H1 (cell line): ENCODE measurements around the gene ZNF8.

Experiments
- CBX5 ChIP-seq: fragments of 300-800, 300-1000 bp; sonication (generic); IDR thresholded peaks from 2 replicates; pipeline ENCODE4 v1.7.1; 2016; ENCODE audit warnings: antibody characterized with exemption, low read length, low read depth
- GTF2F1 ChIP-seq: IDR thresholded peaks from 2 replicates; pipeline ENCODE4 v1.6.1; 2012; ENCODE audit warnings: low read depth, low read length, improper control_type of control experiment, borderline replicate concordance
- HDAC2 ChIP-seq, 2 experiments: fragments of 300-600 bp in 1 of 2; sonication (generic) in 1 of 2; IDR thresholded peaks; 2 replicates each; pipeline ENCODE4 v1.6.1; 2011 to 2012; ENCODE audit warnings: low read depth in 2 of 2, low read length in 2 of 2, mild to moderate bottlenecking in 2 of 2, moderate library complexity in 2 of 2, borderline replicate concordance in 1 of 2, inconsistent platforms in 1 of 2
- JUND ChIP-seq: IDR thresholded peaks from 2 replicates; pipeline ENCODE4 v1.6.1; 2011; ENCODE audit warnings: mild to moderate bottlenecking, improper control_type of control experiment, low read length
- NRF1 ChIP-seq: IDR thresholded peaks from 2 replicates; pipeline ENCODE4 v1.6.1; 2011; ENCODE audit warnings: mild to moderate bottlenecking, low read depth, low read length, improper control_type of control experiment
- POLR2A ChIP-seq, 2 experiments: IDR thresholded peaks; 1 replicate in 1 of 2; 2 replicates in 1 of 2; pipeline ENCODE4 v1.6.1; 2011; ENCODE audit warnings: low read depth in 2 of 2, low read length in 2 of 2, mild to moderate bottlenecking in 2 of 2; ENCODE audit errors: control extremely low read depth in 1 of 2
- POLR2AphosphoS5 ChIP-seq: IDR thresholded peaks from 2 replicates; pipeline ENCODE4 v1.6.1; 2011; ENCODE audit warnings: low read depth, low read length
- RXRA ChIP-seq: IDR thresholded peaks from 2 replicates; pipeline ENCODE4 v1.6.1; 2011; ENCODE audit warnings: low read depth, mild to moderate bottlenecking, low read length, moderate library complexity; ENCODE audit not compliant: insufficient read depth
- SIX5 ChIP-seq: IDR thresholded peaks from 2 replicates; pipeline ENCODE4 v1.6.1; 2011; ENCODE audit warnings: mild to moderate bottlenecking, low read depth, low read length
- TEAD4 ChIP-seq: IDR thresholded peaks from 2 replicates; pipeline ENCODE4 v1.6.1; 2012; ENCODE audit warnings: low read depth, low read length, inconsistent platforms, mixed read lengths
- YY1 ChIP-seq: IDR thresholded peaks from 2 replicates; pipeline ENCODE4 v1.6.1; 2011; ENCODE audit warnings: low read depth, mild to moderate bottlenecking, low read length
- ZNF274 ChIP-seq: IDR thresholded peaks from 2 replicates; pipeline ENCODE4 v1.7.0; 2012; ENCODE audit warnings: low read length, borderline replicate concordance; ENCODE audit errors: extremely low read depth
- TF ChIP-seq, protein P1 (sequence below), 3 experiments: IDR thresholded peaks; 1 replicate in 2 of 3; 2 replicates in 1 of 3; pipeline versions ENCODE4 v1.5.1 to v1.6.1; 2011; ENCODE audit warnings: low read length in 3 of 3, mild to moderate bottlenecking in 3 of 3, inconsistent platforms in 2 of 3, low read depth in 1 of 3, moderate library complexity in 1 of 3; ENCODE audit not compliant: insufficient read depth in 1 of 3; ENCODE audit errors: control extremely low read depth in 1 of 3

GRCh38 chr19:58284199-58284598 lies 5.4 kb downstream of the ZNF8 start:
- no peak for TF ChIP-seq SIX5
- TF ChIP-seq POLR2AphosphoS5 = no peak
- TF ChIP-seq, protein P1, sequence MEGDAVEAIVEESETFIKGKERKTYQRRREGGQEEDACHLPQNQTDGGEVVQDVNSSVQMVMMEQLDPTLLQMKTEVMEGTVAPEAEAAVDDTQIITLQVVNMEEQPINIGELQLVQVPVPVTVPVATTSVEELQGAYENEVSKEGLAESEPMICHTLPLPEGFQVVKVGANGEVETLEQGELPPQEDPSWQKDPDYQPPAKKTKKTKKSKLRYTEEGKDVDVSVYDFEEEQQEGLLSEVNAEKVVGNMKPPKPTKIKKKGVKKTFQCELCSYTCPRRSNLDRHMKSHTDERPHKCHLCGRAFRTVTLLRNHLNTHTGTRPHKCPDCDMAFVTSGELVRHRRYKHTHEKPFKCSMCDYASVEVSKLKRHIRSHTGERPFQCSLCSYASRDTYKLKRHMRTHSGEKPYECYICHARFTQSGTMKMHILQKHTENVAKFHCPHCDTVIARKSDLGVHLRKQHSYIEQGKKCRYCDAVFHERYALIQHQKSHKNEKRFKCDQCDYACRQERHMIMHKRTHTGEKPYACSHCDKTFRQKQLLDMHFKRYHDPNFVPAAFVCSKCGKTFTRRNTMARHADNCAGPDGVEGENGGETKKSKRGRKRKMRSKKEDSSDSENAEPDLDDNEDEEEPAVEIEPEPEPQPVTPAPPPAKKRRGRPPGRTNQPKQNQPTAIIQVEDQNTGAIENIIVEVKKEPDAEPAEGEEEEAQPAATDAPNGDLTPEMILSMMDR (IDR thresholded peaks at IDR 0.05; ENCODE audit: control extremely low read depth in 1 of 3, insufficient read depth in 1 of 3, low read depth in 1 of 3, low read length in 3 of 3) = no peak
- TF ChIP-seq ZNF274 = no peak
- TF ChIP-seq POLR2A (IDR thresholded peaks at IDR 0.05; ENCODE audit: control extremely low read depth in 1 of 2, low read depth in 2 of 2, low read length in 2 of 2) = no peak
- TF ChIP-seq YY1 = no peak
- TF ChIP-seq RXRA = no peak
- TF ChIP-seq CBX5 = no peak
- TF ChIP-seq HDAC2 (IDR thresholded peaks at IDR 0.05; ENCODE audit: borderline replicate concordance in 1 of 2, low read depth in 2 of 2, low read length in 2 of 2) = no peak
- TF ChIP-seq NRF1 = no peak
- TF ChIP-seq JUND = no peak
- TF ChIP-seq TEAD4 = no peak
- no peak for TF ChIP-seq GTF2F1
